Adrenal gland (tissue), 12 donors: ENCODE data around the gene C3orf22. TPM values are rescaled to one million over a fixed set of nuclear protein-coding genes. Genes with fewer than 3 reads are reported as not detected.
"Not testable (repeated sequence)": the region's sequence is repeated elsewhere in the genome, so short reads cannot be mapped to it uniquely, and the experiment has no call there.

Experiments used
- DNase-seq, 7 donors: peaks; one replicate each; pipeline ENCODE4 v3.0.0-alpha.2; 2019 to 2020
- H3K27ac ChIP-seq, 5 donors: fragments of 200-600 bp; sonication (generic) in 4 of 5; 1 replicate in 3 of 5; 2 replicates in 2 of 5; pipeline versions ENCODE4 v1.5.1 to v1.8.0; 2016 to 2020; ENCODE audit warnings: mild to moderate bottlenecking in 1 of 5
- H3K27me3 ChIP-seq: fragments of 200-600 bp; 2 replicates; pipeline ENCODE4 v1.8.0; 2021
- H3K36me3 ChIP-seq, 2 donors: fragments of 200-600 bp; replicated peaks in 1 of 2; 1 replicate in 1 of 2; 2 replicates in 1 of 2; pipeline versions ENCODE4 v1.5.1 to v1.8.0; 2018 to 2022
- H3K4me1 ChIP-seq, 2 donors: fragments of 200-600 bp; replicated peaks in 1 of 2; 1 replicate in 1 of 2; 2 replicates in 1 of 2; pipeline versions ENCODE4 v1.5.1 to v1.8.0; 2018 to 2021
- H3K4me3 ChIP-seq, 4 donors: fragments of 200-600 bp; sonication (generic) in 3 of 4; one replicate each; pipeline ENCODE4 v1.5.1; 2016 to 2018
- H3K9me3 ChIP-seq, 3 donors: fragments of 200-600 bp; sonication (generic) in 1 of 3; replicated peaks in 1 of 3; 1 replicate in 2 of 3; 2 replicates in 1 of 3; pipeline versions ENCODE4 v1.5.1 to v1.8.0; 2016 to 2021
- POLR2A ChIP-seq, 2 donors: fragments of 450-650 bp; IDR thresholded peaks; one replicate each; pipeline ENCODE4 v1.6.1; 2017; ENCODE audit warnings: antibody characterized with exemption in 2 of 2, mild to moderate bottlenecking in 2 of 2, moderate library complexity in 1 of 2
- WGBS, 4 donors: extraction: QIAGEN DNeasy Blood & Tissue Kit in 2 of 4; methylation state at CpG; one replicate each; pipeline versions ENCODE4 v1.1.5 to v1.1.7; 2013 to 2017; 5-methylcytosine and 5-hydroxymethylcytosine counted together
- intact Hi-C, 2 donors: fragments of 100-400 bp; cut with DNase I; formaldehyde crosslinking; loops; one replicate each; pipeline versions ENCODE4 v1.14.1 to v1.15.0; 2022 to 2023
- polyA plus RNA-seq, 3 donors: library from polyadenylated mRNA; stranded (reverse); fragments of 200-250 nt in 2 of 3; fragments of 350-450 nt in 1 of 3; fragmentation: Illumina TruSeq in 1 of 3; extraction: RNeasy Lipid Tissue Mini Kit (QIAGEN cat#74804) in 1 of 3; gene quantifications; one replicate each; pipeline ENCODE4 v1.2.3, GENCODE V29; 2013 to 2014
- total RNA-seq, 9 donors: library from RNA; depleted of rRNA in 4 of 9; stranded (reverse); fragments of >200 nt in 4 of 9; fragments of 120-200 nt in 1 of 9; fragmentation: NEBNext Ultra II Directional in 1 of 9; extraction: Animal tissue kit (Norgen Biotek cat#: 25700) in 1 of 9; gene quantifications; one replicate each; pipeline versions ENCODE4 v1.1.0 to v1.2.4, GENCODE V29; 2013 to 2023
- TF ChIP-seq, protein P1 (sequence below), 6 experiments: fragments of 450-650 bp in 4 of 6; fragments of 200-600 bp in 2 of 6; sonication (generic) in 1 of 6; IDR thresholded peaks; 1 replicate in 5 of 6; 2 replicates in 1 of 6; pipeline versions ENCODE4 v1.5.1 to v1.8.0; 2016 to 2021; ENCODE audit warnings: antibody characterized with exemption in 6 of 6, mild to moderate bottlenecking in 2 of 6, moderate library complexity in 1 of 6
- donor health status: healthy with polysubstance abuse.
- donor health status: Bipolar disorder and iron deficiency.
- donor health status: DM: yes; HTN: yes; CAD: no.
- donor health status: DM: no; HTN: no; CAD: no.
- donor health status: DM: no; HTN: no; CAD: no.
- donor health status: DM: yes; HTN: yes; CAD: no.

Gene C3orf22
- total and polyA plus RNA-seq, 12 donors = not detected

DNA sequence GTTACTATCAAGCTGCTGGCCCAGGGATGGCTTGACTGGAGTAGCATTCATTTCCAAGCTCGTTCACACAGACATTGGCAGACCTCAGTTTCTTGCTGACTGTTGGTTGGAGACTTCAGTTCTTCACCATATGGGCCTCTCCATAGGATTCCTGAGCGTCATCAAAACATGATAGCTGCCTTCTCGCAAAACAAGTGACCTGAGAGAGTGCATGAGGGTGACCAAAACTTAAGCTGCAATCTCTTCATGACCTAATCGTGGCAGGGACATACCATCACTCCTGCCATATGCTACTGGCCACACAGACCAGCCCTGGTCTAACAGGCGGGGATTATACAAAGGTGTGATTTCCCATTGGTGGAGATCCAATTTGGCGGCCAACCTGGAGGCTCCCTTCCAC, 46.0 kb upstream of the C3orf22 start:
- Histone ChIP-seq H3K9me3 (no peaks in the 10 kb centered on the region), H3K4me1 (no peaks in the 10 kb centered on the region), H3K4me3 (no peak overlapping the region), H3K27ac (no peak overlapping the region), H3K27me3 (no peaks in the 10 kb centered on the region), H3K36me3 (peaks cover 0 to 12% of the 10 kb centered on the region in 2 donors)
- 93 to 98% (median 96%) methylated on average over 6 of the region's 6 CpGs for whole genome bisulfite sequencing, 4 donors
- no peak for DNase-seq
- intact Hi-C loops = no loop called here
- TF ChIP-seq, protein P1, sequence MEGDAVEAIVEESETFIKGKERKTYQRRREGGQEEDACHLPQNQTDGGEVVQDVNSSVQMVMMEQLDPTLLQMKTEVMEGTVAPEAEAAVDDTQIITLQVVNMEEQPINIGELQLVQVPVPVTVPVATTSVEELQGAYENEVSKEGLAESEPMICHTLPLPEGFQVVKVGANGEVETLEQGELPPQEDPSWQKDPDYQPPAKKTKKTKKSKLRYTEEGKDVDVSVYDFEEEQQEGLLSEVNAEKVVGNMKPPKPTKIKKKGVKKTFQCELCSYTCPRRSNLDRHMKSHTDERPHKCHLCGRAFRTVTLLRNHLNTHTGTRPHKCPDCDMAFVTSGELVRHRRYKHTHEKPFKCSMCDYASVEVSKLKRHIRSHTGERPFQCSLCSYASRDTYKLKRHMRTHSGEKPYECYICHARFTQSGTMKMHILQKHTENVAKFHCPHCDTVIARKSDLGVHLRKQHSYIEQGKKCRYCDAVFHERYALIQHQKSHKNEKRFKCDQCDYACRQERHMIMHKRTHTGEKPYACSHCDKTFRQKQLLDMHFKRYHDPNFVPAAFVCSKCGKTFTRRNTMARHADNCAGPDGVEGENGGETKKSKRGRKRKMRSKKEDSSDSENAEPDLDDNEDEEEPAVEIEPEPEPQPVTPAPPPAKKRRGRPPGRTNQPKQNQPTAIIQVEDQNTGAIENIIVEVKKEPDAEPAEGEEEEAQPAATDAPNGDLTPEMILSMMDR (IDR thresholded peaks at IDR 0.05) = no peak
- no peak for TF ChIP-seq POLR2A (IDR thresholded peaks at IDR 0.05)

DNA sequence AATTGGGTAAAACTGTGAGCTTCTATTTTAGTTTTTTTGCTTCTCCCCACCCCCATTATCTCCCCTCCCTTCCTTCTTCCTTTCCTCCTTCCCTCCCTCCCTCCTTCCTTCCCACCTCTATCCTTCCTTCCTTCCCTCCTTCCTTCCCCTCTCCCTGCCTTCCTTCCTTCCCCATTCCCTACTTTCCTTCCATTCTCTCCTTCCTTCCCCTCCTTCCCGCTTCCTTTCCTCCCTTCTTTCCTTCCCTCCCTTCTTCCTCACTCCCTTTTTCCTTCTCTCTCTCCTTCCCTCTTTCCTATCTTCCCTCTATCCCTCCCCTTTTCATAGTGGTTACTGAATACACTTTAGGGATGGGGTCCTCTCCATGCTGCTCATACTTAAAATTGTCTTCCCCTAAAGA, 40.4 kb upstream of the C3orf22 start:
- TF ChIP-seq, protein P1 (IDR thresholded peaks at IDR 0.05) = no peak
- no peak for TF ChIP-seq POLR2A (IDR thresholded peaks at IDR 0.05)
- Histone ChIP-seq H3K4me3 (no peak overlapping the region), H3K4me1 (no peaks in the 10 kb centered on the region), H3K27ac (no peak overlapping the region), H3K27me3 (no peaks in the 10 kb centered on the region), H3K36me3 (no peaks in the 10 kb centered on the region), H3K9me3 (no peaks in the 10 kb centered on the region)
- 0 to 40% (median 0%) methylated on average over 1 of the region's 1 CpG for WGBS, 4 donors
- DNase-seq = no peak
- intact Hi-C loops = no loop called here

DNA sequence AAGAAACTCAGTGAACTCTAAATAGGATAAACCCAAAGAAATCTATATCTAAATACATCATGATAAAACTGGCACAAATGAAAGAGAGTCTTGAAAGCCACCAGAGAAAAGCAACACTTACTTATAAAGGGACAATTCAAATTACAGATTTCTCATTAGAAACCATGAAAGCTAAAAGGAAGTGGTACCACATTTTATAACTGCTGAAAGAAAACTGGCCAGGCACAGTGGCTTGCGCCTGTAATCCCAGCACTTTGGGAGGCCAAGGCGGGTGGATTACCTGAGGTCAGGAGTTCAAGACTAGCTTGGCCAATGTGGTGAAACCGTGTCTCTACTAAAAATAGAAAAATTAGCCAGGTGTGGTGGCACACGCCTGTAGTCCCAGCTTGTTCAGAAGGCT, 36.7 kb upstream of the C3orf22 start:
- H3K27ac ChIP-seq, H3K4me3 ChIP-seq, H3K27me3 ChIP-seq, DNase-seq, intact Hi-C loops, H3K36me3 ChIP-seq, H3K9me3 ChIP-seq, H3K4me1 ChIP-seq: not testable (repeated sequence)
- WGBS, 4 donors = 92 to 98% (median 94%) methylated on average over 4 of the region's 4 CpGs

DNA sequence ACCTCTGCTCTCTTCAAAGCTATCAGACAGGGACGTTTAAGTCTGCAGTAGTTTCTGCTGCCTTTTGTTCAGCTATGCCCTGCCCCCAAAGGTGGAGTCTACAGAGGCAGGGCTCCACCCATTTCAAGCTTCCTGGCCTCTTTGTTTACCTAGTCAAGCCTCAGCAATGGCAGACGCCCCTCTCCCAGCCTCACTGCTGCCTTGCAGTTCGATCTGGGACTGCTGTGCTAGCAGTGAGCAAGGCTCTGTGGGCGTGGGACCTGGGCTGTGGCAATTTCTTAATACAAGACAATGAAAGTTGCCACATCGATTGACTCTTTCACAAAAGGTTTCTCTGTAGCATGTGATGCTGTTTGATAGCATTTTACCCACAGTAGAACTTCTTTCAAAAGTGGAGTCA, 32.8 kb upstream of the C3orf22 start:
- H3K4me1 ChIP-seq, DNase-seq, intact Hi-C loops, H3K4me3 ChIP-seq, H3K9me3 ChIP-seq, H3K36me3 ChIP-seq, H3K27ac ChIP-seq, H3K27me3 ChIP-seq: not testable (repeated sequence)
- 65 to 73% (median 68%) methylated on average over 5 of the region's 5 CpGs for WGBS, 4 donors

DNA sequence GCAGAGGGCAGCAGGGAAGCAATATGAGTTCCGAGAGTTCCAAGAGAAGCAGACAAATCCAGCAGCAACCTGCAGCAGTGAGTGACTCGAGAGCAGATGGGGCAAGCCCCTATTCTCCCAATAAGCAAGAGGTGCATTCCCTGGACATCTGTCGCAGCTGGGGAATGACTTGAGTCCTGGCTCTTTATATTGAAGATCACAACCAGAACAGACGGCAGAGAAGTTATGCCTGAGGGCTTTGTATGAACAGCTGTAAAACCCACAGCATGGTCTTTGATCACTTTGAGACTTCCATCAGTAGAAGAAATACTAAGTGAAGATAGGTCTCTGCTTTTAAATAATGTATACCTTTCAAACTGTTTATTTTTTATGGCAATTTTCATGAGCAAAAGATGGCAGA, 23.6 kb upstream of the C3orf22 start:
- intact Hi-C loops = no loop called here
- Histone ChIP-seq H3K27ac (no peak overlapping the region), H3K4me1 (no peaks in the 10 kb centered on the region), H3K27me3 (no peaks in the 10 kb centered on the region), H3K9me3 (no peaks in the 10 kb centered on the region), H3K4me3 (no peak overlapping the region), H3K36me3 (no peaks in the 10 kb centered on the region)
- DNase-seq = no peak
- WGBS, 4 donors = 72 to 83% (median 80%) methylated on average over 4 of the region's 4 CpGs
- no peak for TF ChIP-seq POLR2A (IDR thresholded peaks at IDR 0.05)
- TF ChIP-seq, protein P1 (IDR thresholded peaks at IDR 0.05) = no peak
